ENCODE results near the gene NCEH1. TPM values are rescaled to one million over a fixed set of nuclear protein-coding genes. Genes with fewer than 3 reads are reported as not detected.
"Not testable (repeated sequence)": the region's sequence is repeated elsewhere in the genome, so short reads cannot be mapped to it uniquely, and the experiment has no call there.

The NCEH1 gene
- total RNA-seq, 4 donors from 2014 or later: 4.5 to 9.3 (median 6.1) TPM

DNA sequence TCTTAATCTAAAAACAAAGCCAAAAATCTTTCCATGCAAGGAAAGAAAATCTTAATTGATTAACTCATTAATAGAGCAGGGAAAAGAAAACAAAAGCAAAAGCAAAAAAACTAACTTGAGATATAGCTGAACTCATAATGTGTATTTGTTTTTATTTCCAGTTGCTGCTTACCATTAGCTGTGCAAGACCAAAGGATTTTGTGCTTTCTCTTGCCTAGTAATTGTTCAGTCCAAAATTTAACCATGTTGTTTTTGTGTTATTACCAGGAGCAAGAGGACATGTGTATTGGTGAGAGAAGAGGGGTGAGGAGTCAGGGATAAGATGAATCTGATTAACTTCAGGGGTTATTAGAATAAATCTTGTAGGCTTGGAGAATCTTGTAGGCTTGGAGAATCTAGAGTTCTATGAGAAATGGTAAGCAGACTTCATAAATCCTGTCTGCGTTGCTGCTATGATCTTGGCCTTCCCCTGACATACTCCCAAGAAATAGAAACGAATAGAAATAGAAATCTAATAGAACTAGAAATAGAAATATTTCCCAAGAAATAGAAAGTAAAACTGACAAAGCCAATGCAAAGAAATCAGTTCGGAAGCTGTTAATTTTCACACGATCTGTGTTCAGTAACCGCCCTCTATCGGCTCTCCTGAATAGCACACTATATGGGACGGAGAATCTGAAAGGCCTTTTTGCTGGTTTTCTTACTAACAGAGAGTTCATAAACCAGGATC, 115.0 kb downstream of the NCEH1 start:
- H3K27ac ChIP-seq: peak overlapping the region; percentile 59 to 77 (median 72)

DNA sequence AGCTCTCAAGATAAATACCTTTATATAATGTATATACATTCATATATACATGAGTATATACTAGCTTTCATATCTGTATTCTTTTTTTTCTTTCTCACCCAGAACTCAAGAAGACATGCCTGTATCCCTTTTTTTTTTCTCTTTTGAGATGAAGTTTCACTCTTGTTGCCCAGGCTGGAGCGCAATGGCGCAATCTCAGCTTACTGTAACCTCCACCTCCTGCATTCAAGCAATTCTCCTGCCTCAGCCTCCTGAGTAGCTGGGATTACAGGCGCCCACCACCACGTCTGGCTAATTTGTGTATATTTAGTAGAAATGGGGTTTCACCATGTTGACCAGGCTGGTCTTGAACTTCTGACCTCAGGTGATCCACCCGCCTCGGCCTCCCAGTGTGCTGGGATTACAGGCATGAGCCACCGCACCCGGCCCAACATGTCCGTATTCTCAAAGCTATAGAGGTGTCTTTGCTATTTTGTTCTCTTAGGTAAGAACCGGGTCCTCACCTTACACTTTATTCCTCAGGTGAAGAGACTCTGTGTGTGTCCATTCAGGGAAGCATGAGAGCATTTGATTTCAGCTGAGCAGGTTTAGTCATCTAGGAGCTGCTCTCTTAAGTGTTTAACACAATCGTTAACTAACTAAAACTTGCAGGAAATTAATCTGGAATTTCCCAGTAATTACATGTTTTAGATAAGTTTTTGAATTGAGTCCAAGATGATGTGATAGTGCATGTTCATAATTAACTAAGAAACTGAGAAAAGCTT, 115.8 kb downstream of the NCEH1 start:
- H3K9me3 ChIP-seq, H3K27me3 ChIP-seq, H3K36me3 ChIP-seq, ATAC-seq: not testable (repeated sequence)
- H3K4me1 ChIP-seq: peaks cover 4 to 40% (median 9%) of the 10 kb centered on the region in 3 donors
- peak overlapping the region; percentile 48 to 74 (median 64) for H3K27ac ChIP-seq
- WGBS, 2 donors (ENCODE audit: low coverage in 1 of 2): 76 to 86% methylated on average over 6 to 11 of the region's 11 CpGs
- H3K4me3 ChIP-seq: peak overlapping the region in 1 of 2 donors; percentile 4

More for the DNA sequence above, 115.0 kb downstream of the NCEH1 start:
- Histone ChIP-seq H3K36me3 (no peaks in the 10 kb centered on the region), H3K9me3 (no peaks in the 10 kb centered on the region), H3K4me1 (peaks cover 4 to 40% (median 9%) of the 10 kb centered on the region in 3 donors), H3K27me3 (no peaks in the 10 kb centered on the region), H3K4me3 (peak overlapping the region; percentile 22 to 35)
- ATAC-seq: peak; percentile 72
- TF ChIP-seq, protein P1, sequence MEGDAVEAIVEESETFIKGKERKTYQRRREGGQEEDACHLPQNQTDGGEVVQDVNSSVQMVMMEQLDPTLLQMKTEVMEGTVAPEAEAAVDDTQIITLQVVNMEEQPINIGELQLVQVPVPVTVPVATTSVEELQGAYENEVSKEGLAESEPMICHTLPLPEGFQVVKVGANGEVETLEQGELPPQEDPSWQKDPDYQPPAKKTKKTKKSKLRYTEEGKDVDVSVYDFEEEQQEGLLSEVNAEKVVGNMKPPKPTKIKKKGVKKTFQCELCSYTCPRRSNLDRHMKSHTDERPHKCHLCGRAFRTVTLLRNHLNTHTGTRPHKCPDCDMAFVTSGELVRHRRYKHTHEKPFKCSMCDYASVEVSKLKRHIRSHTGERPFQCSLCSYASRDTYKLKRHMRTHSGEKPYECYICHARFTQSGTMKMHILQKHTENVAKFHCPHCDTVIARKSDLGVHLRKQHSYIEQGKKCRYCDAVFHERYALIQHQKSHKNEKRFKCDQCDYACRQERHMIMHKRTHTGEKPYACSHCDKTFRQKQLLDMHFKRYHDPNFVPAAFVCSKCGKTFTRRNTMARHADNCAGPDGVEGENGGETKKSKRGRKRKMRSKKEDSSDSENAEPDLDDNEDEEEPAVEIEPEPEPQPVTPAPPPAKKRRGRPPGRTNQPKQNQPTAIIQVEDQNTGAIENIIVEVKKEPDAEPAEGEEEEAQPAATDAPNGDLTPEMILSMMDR (IDR thresholded peaks at IDR 0.05): peak; percentile 55 to 84 (median 78)
- no peak for TF ChIP-seq POLR2AphosphoS5 (IDR thresholded peaks at IDR 0.05)
- WGBS, 2 donors (ENCODE audit: low coverage in 1 of 2): 9 to 21% methylated on average over 6 to 7 of the region's 7 CpGs

DNA sequence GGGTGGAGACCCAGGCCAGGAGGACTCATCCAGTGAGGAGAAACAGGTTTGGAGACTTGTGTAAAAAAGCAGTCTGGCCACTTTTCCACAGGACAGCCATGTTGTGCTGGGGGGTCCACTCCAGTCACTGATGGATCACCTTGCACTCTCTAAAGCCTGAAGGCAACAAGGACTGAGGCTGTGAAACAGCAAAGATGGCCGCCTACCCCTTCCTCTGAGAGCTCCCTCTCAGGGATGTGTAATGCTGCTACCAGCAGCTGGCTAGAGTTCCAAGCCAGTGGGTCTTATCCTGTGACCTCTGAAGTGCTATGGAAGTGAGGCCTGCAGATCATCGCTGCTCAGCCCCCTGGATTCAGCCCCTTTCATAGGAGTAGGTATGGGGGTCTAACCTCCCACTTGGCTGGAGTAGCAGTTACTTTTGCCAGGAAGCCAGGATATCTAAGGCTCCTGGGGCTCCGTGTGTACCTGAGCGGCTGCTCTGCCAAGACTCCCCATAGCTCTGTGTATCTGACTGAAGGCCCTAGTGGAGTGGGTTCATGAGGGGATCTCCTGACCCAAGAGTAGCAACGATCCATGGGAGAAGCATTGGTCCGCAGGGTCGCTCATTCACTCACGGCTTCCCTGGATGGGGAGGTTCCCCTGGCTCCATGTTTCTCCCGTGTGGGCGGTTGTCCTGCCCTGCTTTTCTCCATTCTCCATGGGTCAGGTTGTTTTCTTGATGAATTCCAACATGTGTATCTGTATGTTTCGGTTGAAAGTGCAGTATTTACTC, 117.8 kb downstream of the NCEH1 start:
- Histone ChIP-seq H3K9me3 (peaks cover 0 to 6% (median 0%) of the 10 kb centered on the region in 3 donors), H3K27ac (no peak overlapping the region)
- ATAC-seq: no peak

DNA sequence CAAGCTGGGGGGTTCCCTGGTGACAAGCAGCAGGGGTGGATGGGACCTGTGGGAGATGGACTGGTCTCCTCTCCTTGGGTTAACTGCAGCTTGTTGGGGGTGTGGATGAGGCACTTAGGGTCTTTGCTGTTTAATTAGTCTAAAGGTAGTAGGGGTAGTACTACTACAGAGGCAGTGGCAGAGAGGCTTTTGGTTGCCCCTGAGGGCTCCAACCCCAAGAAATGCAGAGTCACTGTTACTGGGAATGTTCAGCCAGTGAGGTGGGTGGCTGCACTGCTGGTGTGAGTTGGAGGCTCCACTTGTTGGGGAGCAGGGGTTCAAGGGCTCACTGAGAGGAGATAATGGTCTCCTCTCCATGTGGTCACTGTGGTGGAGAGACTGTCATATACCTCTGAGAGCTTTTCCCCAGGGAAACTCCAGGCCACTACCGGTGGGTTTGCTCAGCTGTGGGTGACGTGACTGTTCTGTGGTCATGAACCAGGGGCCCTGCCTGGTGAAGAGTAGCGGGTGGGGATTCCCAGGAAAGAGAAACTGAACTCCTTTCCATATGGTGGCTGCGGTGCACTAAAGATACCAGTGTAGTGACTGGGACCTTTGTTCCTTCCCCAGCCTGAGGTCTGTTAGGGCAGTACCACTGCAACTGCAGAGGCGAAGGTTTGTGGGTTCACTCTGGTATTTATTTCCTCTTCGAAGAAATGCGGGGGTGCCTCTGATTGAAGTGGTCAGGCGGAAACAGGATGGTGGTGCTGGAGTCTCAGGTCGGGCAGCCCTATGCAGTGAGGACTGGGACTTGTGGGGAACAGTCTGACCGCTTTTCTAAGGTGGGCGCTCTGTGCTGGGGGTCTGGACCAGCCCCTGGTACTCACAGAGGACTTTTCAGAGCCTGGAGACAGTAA, 118.7 kb downstream of the NCEH1 start:
- ATAC-seq: no peak
- Histone ChIP-seq H3K4me3 (no peak overlapping the region), H3K9me3 (peaks cover 0 to 6% (median 0%) of the 10 kb centered on the region in 3 donors), H3K27ac (no peak overlapping the region), H3K36me3 (no peaks in the 10 kb centered on the region), H3K27me3 (no peaks in the 10 kb centered on the region), H3K4me1 (peaks cover 4 to 43% (median 9%) of the 10 kb centered on the region in 3 donors)
- 83 to 91% methylated on average over 3 to 4 of the region's 11 CpGs for WGBS, 2 donors (ENCODE audit: low coverage in 1 of 2)
- TF ChIP-seq, protein P1 (IDR thresholded peaks at IDR 0.05): no peak
- no peak for TF ChIP-seq POLR2A (IDR thresholded peaks at IDR 0.05)
- TF ChIP-seq POLR2AphosphoS5 (IDR thresholded peaks at IDR 0.05): no peak
- TF ChIP-seq EP300 (IDR thresholded peaks at IDR 0.05): no peak

More for the DNA sequence above, 117.8 kb downstream of the NCEH1 start:
- WGBS, 2 donors (ENCODE audit: low coverage in 1 of 2): 90 to 100% methylated on average over 1 to 3 of the region's 11 CpGs
- Histone ChIP-seq H3K4me1 (peaks cover 4 to 40% (median 9%) of the 10 kb centered on the region in 3 donors), H3K27me3 (no peaks in the 10 kb centered on the region), H3K4me3 (no peak overlapping the region), H3K36me3 (no peaks in the 10 kb centered on the region)
- TF ChIP-seq EP300 (IDR thresholded peaks at IDR 0.05): no peak
- TF ChIP-seq POLR2A (IDR thresholded peaks at IDR 0.05): no peak

GRCh38 chr3:172591125-172591605, 119.7 kb downstream of the NCEH1 start:
- Histone ChIP-seq H3K36me3 (no peaks in the 10 kb centered on the region), H3K27ac (no peak overlapping the region), H3K4me3 (no peak overlapping the region), H3K27me3 (no peaks in the 10 kb centered on the region), H3K4me1 (peaks cover 4 to 45% (median 15%) of the 10 kb centered on the region in 3 donors), H3K9me3 (peaks cover 0 to 6% (median 0%) of the 10 kb centered on the region in 3 donors)
- TF ChIP-seq POLR2A (IDR thresholded peaks at IDR 0.05): no peak
- 80 to 85% methylated on average over 1 to 4 of the region's 4 CpGs for WGBS, 2 donors (ENCODE audit: low coverage in 1 of 2)
- ATAC-seq: no peak
